Testis (tissue), 2 donors: Measurements from ENCODE around the gene UVSSA.

Experiments
- CTCF ChIP-seq, 3 experiments: fragments of 450-650 bp in 2 of 3; fragments of 200-600 bp in 1 of 3; sonication (generic) in 1 of 3; IDR thresholded peaks; one replicate each; pipeline ENCODE4 v1.5.1; 2016 to 2019; ENCODE audit warnings: antibody characterized with exemption in 3 of 3, mild to moderate bottlenecking in 2 of 3, moderate library complexity in 1 of 3
- POLR2A ChIP-seq: fragments of 450-650 bp; IDR thresholded peaks from one replicate; pipeline ENCODE4 v1.6.1; 2017; ENCODE audit warnings: antibody characterized with exemption, mild to moderate bottlenecking, moderate library complexity

- no peak for TF ChIP-seq CTCF (IDR thresholded peaks at IDR 0.05)
- no peak for TF ChIP-seq POLR2A
Measured at GRCh38 chr4:1305261-1305711, 41.7 kb upstream of the UVSSA start.
